Parathyroid adenoma (tissue), 2 donors: ENCODE measurements around the gene CTCFL.

ENCODE experiments used
- H2AFZ ChIP-seq: fragments of 300-600 bp; sonication (generic); one replicate; pipeline ENCODE4 v1.7.0; 2017; ENCODE audit warnings: antibody characterized with exemption, mild to moderate bottlenecking
- H3K27ac ChIP-seq: fragments of 300-600 bp; sonication (generic); one replicate; pipeline ENCODE4 v1.7.0; 2017
- H3K27me3 ChIP-seq: fragments of 300-600 bp; sonication (generic); one replicate; pipeline ENCODE4 v1.7.0; 2017; ENCODE audit warnings: low read length; ENCODE audit not compliant: control insufficient read depth, insufficient read depth
- H3K36me3 ChIP-seq: fragments of 300-600 bp; sonication (generic); one replicate; pipeline ENCODE4 v1.7.0; 2017; ENCODE audit warnings: low read length; ENCODE audit not compliant: control insufficient read depth, insufficient read depth
- H3K4me1 ChIP-seq: fragments of 300-600 bp; sonication (generic); one replicate; pipeline ENCODE4 v1.7.0; 2017; ENCODE audit warnings: control low read depth
- H3K4me2 ChIP-seq: fragments of 300-600 bp; sonication (generic); one replicate; pipeline ENCODE4 v1.7.0; 2017; ENCODE audit warnings: low read length
- H3K4me3 ChIP-seq: fragments of 300-600 bp; sonication (generic); one replicate; pipeline ENCODE4 v1.7.0; 2017; ENCODE audit warnings: low read depth, low read length
- H3K79me2 ChIP-seq: fragments of 300-600 bp; sonication (generic); one replicate; pipeline ENCODE4 v1.7.0; 2017; ENCODE audit warnings: control low read depth
- H3K9ac ChIP-seq: fragments of 300-600 bp; sonication (generic); one replicate; pipeline ENCODE4 v1.7.0; 2017; ENCODE audit warnings: mild to moderate bottlenecking
- H3K9me3 ChIP-seq: fragments of 300-600 bp; sonication (generic); one replicate; pipeline ENCODE4 v1.7.0; 2017; ENCODE audit warnings: low read length; ENCODE audit not compliant: control insufficient read depth
- TF ChIP-seq, protein P1 (sequence below): fragments of 300-600 bp; sonication (generic); IDR thresholded peaks from one replicate; pipeline ENCODE4 v1.7.0; 2017; ENCODE audit warnings: antibody characterized with exemption, mild to moderate bottlenecking
- donor health status: primary hyperparathyroidism.

Gene CTCFL

GRCh38 chr20:57566803-57567459 lies 42.0 kb upstream of the CTCFL start:
- Histone ChIP-seq H3K27ac (no peak overlapping the region), H3K4me3 (no peak overlapping the region), H3K4me2 (no peak overlapping the region), H3K79me2 (no peaks in the 10 kb centered on the region), H3K4me1 (peaks cover 7% of the 10 kb centered on the region), H3K36me3 (no peaks in the 10 kb centered on the region), H3K27me3 (no peaks in the 10 kb centered on the region), H3K9me3 (no peaks in the 10 kb centered on the region), H3K9ac (no peak overlapping the region), H2AFZ (no peak overlapping the region)
- TF ChIP-seq, protein P1, sequence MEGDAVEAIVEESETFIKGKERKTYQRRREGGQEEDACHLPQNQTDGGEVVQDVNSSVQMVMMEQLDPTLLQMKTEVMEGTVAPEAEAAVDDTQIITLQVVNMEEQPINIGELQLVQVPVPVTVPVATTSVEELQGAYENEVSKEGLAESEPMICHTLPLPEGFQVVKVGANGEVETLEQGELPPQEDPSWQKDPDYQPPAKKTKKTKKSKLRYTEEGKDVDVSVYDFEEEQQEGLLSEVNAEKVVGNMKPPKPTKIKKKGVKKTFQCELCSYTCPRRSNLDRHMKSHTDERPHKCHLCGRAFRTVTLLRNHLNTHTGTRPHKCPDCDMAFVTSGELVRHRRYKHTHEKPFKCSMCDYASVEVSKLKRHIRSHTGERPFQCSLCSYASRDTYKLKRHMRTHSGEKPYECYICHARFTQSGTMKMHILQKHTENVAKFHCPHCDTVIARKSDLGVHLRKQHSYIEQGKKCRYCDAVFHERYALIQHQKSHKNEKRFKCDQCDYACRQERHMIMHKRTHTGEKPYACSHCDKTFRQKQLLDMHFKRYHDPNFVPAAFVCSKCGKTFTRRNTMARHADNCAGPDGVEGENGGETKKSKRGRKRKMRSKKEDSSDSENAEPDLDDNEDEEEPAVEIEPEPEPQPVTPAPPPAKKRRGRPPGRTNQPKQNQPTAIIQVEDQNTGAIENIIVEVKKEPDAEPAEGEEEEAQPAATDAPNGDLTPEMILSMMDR, result no peak

DNA sequence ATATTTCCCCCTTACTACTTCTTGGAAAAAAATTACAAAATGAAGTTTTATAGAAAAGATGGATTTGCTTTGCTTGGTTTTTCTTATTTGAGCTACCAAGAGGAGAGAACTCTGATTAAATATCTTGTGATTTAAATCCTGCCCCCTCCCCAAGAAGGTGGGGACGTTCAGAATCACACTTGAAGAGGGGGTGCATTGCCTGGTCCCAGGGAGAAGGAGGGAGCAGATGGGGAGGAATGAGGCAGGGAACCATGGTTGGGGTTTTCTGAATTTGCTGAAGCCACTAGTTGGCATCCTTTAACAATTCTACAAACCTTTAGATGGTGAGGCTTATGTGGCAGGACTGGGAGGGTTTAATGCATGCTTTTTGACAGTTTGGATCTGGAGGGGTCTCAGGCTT lies 41.5 kb upstream of the CTCFL start:
- no peak overlapping the region for H3K27ac ChIP-seq
- H3K4me1 ChIP-seq, result peaks cover 7% of the 10 kb centered on the region
- no peak overlapping the region for H3K4me2 ChIP-seq
- TF ChIP-seq, protein P1, result no peak
- no peak overlapping the region for H2AFZ ChIP-seq
- no peaks in the 10 kb centered on the region for H3K79me2 ChIP-seq
- no peak overlapping the region for H3K4me3 ChIP-seq
- no peak overlapping the region for H3K9ac ChIP-seq
- H3K27me3 ChIP-seq, result no peaks in the 10 kb centered on the region
- no peaks in the 10 kb centered on the region for H3K9me3 ChIP-seq
- H3K36me3 ChIP-seq, result no peaks in the 10 kb centered on the region

DNA sequence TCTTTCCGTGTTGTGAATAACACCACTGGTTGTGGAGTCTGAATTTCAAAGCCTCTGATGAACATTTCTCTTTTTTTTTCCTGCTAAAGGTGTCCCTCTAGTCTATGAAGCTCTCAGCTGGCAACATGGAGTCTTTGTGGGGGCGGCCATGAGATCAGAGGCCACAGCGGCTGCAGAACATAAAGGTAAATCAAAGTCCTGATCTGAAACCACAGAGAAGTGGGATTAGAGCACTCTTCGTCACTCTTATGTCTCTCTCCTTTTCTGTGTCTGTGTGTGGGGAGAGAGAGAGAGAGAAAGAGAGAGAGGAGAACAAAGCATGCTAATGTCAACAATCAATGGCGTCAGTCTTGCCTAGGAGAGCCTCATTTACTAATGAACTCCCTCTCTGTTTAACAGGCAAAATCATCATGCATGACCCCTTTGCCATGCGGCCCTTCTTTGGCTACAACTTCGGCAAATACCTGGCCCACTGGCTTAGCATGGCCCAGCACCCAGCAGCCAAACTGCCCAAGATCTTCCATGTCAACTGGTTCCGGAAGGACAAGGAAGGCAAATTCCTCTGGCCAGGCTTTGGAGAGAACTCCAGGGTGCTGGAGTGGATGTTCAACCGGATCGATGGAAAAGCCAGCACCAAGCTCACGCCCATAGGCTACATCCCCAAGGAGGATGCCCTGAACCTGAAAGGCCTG lies 40.2 kb upstream of the CTCFL start:
- Histone ChIP-seq H3K27ac (no peak overlapping the region), H3K4me1 (no peaks in the 10 kb centered on the region), H3K27me3 (no peaks in the 10 kb centered on the region), H3K79me2 (no peaks in the 10 kb centered on the region), H3K4me3 (no peak overlapping the region), H2AFZ (no peak overlapping the region), H3K9me3 (no peaks in the 10 kb centered on the region), H3K9ac (no peak overlapping the region), H3K4me2 (no peak overlapping the region), H3K36me3 (no peaks in the 10 kb centered on the region)
- TF ChIP-seq, protein P1, result no peak

DNA sequence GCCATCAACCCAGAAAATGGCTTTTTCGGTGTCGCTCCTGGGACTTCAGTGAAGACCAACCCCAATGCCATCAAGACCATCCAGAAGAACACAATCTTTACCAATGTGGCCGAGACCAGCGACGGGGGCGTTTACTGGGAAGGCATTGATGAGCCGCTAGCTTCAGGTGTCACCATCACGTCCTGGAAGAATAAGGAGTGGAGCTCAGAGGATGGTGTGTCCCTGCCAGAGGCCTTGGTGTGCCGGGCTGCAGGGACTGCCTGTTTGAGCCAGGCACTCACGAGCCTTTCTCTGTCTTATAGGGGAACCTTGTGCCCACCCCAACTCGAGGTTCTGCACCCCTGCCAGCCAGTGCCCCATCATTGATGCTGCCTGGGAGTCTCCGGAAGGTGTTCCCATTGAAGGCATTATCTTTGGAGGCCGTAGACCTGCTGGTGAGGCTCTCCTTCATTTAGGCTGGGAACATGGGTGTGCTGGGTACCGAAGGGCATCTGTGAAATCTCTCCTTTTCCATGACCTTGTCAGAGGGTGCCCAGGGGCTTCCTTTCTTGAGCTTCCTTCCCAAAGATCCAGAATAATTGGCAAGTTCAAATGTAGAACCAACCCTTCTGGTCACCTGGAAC lies 39.4 kb upstream of the CTCFL start:
- Histone ChIP-seq H3K27me3 (no peaks in the 10 kb centered on the region), H3K4me2 (no peak overlapping the region), H3K9me3 (no peaks in the 10 kb centered on the region), H3K79me2 (no peaks in the 10 kb centered on the region), H3K4me1 (no peaks in the 10 kb centered on the region), H3K4me3 (no peak overlapping the region), H3K27ac (no peak overlapping the region), H3K36me3 (no peaks in the 10 kb centered on the region), H2AFZ (no peak overlapping the region), H3K9ac (no peak overlapping the region)
- TF ChIP-seq, protein P1, result no peak
